Panc1 (cell line): ENCODE measurements around the gene ABHD14A. TPM values are rescaled to one million over a fixed set of nuclear protein-coding genes. Genes with fewer than 3 reads are reported as not detected.

Experiments used
- ATAC-seq: fragments of 200-7000 bp; cut with Tn5 transposase; 2 replicates; pipeline ENCODE4 v1.9.1; 2020; ENCODE audit warnings: mild to moderate bottlenecking, moderate library complexity
- BruUV-seq: library from RNA; stranded (reverse); fragments of 400-500 nt; replicated peaks from 2 replicates; lab custom pipeline; 2021; lab: Mats Ljungman, UMichigan
- CTCF ChIA-PET: fragments of 300-600 bp; sonication (Branson Sonifier 250); formaldehyde crosslinking; loops from one replicate; lab custom pipeline; 2022; ENCODE audit warnings: antibody characterized with exemption; lab: Charles Lee
- POLR2A ChIA-PET: fragments of 300-600 bp; sonication (Branson Sonifier 250); formaldehyde crosslinking; loops from one replicate; lab custom pipeline; 2022; ENCODE audit warnings: antibody characterized with exemption; lab: Charles Lee
- DNase-seq: peaks from one replicate; pipeline ENCODE4 v3.0.0-alpha.2; 2010; ENCODE audit warnings: low read depth, low spot score
- H3K27ac ChIP-seq: 2 replicates; pipeline ENCODE4 v1.5.1; 2011; ENCODE audit warnings: mild to moderate bottlenecking, low read length, inconsistent platforms
- H3K27me3 ChIP-seq: fragments of 200-500 bp; sonication (Bioruptor generic); 2 replicates; pipeline ENCODE4 v1.6.0; 2014; ENCODE audit warnings: low read length, inconsistent platforms; ENCODE audit not compliant: control insufficient read depth, insufficient read depth
- H3K36me3 ChIP-seq: fragments of 200-500 bp; sonication (Bioruptor generic); 2 replicates; pipeline ENCODE4 v1.5.1; 2014; ENCODE audit warnings: inconsistent platforms, mild to moderate bottlenecking, low read length, moderate library complexity; ENCODE audit not compliant: control insufficient read depth, insufficient read depth
- H3K4me1 ChIP-seq: 2 replicates; pipeline ENCODE4 v1.5.1; 2011; ENCODE audit warnings: inconsistent platforms, mild to moderate bottlenecking, low read length, moderate library complexity; ENCODE audit not compliant: control insufficient read depth, insufficient read depth
- H3K4me3 ChIP-seq, 2 experiments: 2 replicates each; pipeline ENCODE4 v1.5.1; 2011 to 2012; ENCODE audit warnings: low read depth in 2 of 2, low read length in 2 of 2, mild to moderate bottlenecking in 2 of 2, inconsistent platforms in 1 of 2, moderate library complexity in 1 of 2
- H3K9me3 ChIP-seq: fragments of 200-500 bp; sonication (Bioruptor generic); 2 replicates; pipeline ENCODE4 v1.5.1; 2014; ENCODE audit warnings: low read depth, mild to moderate bottlenecking, inconsistent platforms, low read length, moderate library complexity; ENCODE audit not compliant: control insufficient read depth, insufficient read depth
- CTCF ChIP-seq: fragments of 450-650 bp; IDR thresholded peaks from 2 replicates; pipeline ENCODE4 v1.5.1; 2017; ENCODE audit warnings: mild to moderate bottlenecking
- POLR2AphosphoS5 ChIP-seq: IDR thresholded peaks from 2 replicates; pipeline ENCODE4 v1.6.1; 2012; ENCODE audit warnings: mild to moderate bottlenecking, low read depth, low read length, moderate library complexity
- REST ChIP-seq, 2 experiments: IDR thresholded peaks; 2 replicates each; pipeline ENCODE4 v1.6.1; 2011 to 2012; ENCODE audit warnings: low read depth in 2 of 2, control low read depth in 1 of 2, low read length in 1 of 2, mild to moderate bottlenecking in 1 of 2, moderate library complexity in 1 of 2; ENCODE audit not compliant: insufficient read depth in 1 of 2
- SIN3A ChIP-seq: IDR thresholded peaks from 2 replicates; pipeline ENCODE4 v1.6.1; 2012; ENCODE audit warnings: low read depth, mild to moderate bottlenecking, low read length, moderate library complexity, borderline replicate concordance; ENCODE audit not compliant: insufficient read depth
- TCF7L2 ChIP-seq: IDR thresholded peaks from 2 replicates; pipeline ENCODE4 v1.6.1; 2011; ENCODE audit warnings: mild to moderate bottlenecking, low read depth, low read length, inconsistent platforms
- in situ Hi-C: cut with HindIII; loops from 2 replicates; pipeline ENCODE4 v1.10.0; 2016; ENCODE audit warnings: low sequenced_read_pairs, low pct_unique_long_range_greater_than_20kb
- intact Hi-C: fragments of 100-400 bp; cut with micrococcal nuclease; formaldehyde crosslinking; loops from one replicate; pipeline ENCODE4 v1.10.0; 2022; ENCODE audit not compliant: unreplicated experiment
- total RNA-seq: library from RNA; stranded (reverse); gene quantifications from one replicate; pipeline ENCODE4 v1.2.1, GENCODE V29; 2021; ENCODE audit not compliant: unreplicated experiment

The ABHD14A gene
- total RNA-seq, 1 experiment from 2014 or later = 11.3 TPM

- DNase-seq (no peak), ATAC-seq (no peak)
- in situ Hi-C loops = no loop called here
- no TSS peak for BruUV-seq
- Histone ChIP-seq H3K4me1 (no peaks in the 10 kb centered on the region), H3K36me3 (no peaks in the 10 kb centered on the region), H3K9me3 (no peaks in the 10 kb centered on the region), H3K27me3 (no peaks in the 10 kb centered on the region), H3K4me3 (no peak overlapping the region), H3K27ac (no peak overlapping the region)
- intact Hi-C loops = no loop called here
- TF ChIP-seq REST (IDR thresholded peaks at IDR 0.05; ENCODE audit: insufficient read depth in 1 of 2, low read depth in 2 of 2, low read length in 1 of 2) (no peak), TCF7L2 (no peak), SIN3A (no peak), POLR2AphosphoS5 (no peak), CTCF (no peak)
- CTCF ChIA-PET = no interaction called here
- POLR2A ChIA-PET = no interaction called here
Measured at GRCh38 chr3:51954105-51954504, 20.8 kb upstream of the ABHD14A start.

GRCh38 chr3:51954713-51955112 is 20.2 kb upstream of the ABHD14A start:
- Histone ChIP-seq H3K4me1 (no peaks in the 10 kb centered on the region), H3K4me3 (no peak overlapping the region), H3K9me3 (no peaks in the 10 kb centered on the region), H3K36me3 (no peaks in the 10 kb centered on the region), H3K27me3 (no peaks in the 10 kb centered on the region), H3K27ac (no peak overlapping the region)
- CTCF ChIA-PET = no interaction called here
- TF ChIP-seq TCF7L2 (no peak), SIN3A (no peak), CTCF (no peak), POLR2AphosphoS5 (no peak), REST (IDR thresholded peaks at IDR 0.05; ENCODE audit: insufficient read depth in 1 of 2, low read depth in 2 of 2, low read length in 1 of 2) (no peak)
- in situ Hi-C loops (no loop called here), intact Hi-C loops (no loop called here)
- no peak for DNase-seq
- POLR2A ChIA-PET = no interaction called here
- BruUV-seq = no TSS peak
- no peak for ATAC-seq
